Fibroblast of mammary gland (primary cell): ENCODE results near the gene SORCS2.

Source experiments
- DNase-seq: peaks from one replicate; pipeline ENCODE4 v3.0.0-alpha.2; 2010; ENCODE audit warnings: low read depth
- H3K4me3 ChIP-seq: 2 replicates; pipeline ENCODE4 v1.5.1; 2011; ENCODE audit warnings: low read depth, mild to moderate bottlenecking, low read length, moderate library complexity; ENCODE audit not compliant: control insufficient read depth
- TF ChIP-seq, protein P1 (sequence below): conservative IDR thresholded peaks from 2 replicates; pipeline ENCODE4 v1.5.1; 2011; ENCODE audit warnings: low read depth, low read length, inconsistent platforms; ENCODE audit not compliant: control insufficient read depth, insufficient read depth

The SORCS2 gene

DNA sequence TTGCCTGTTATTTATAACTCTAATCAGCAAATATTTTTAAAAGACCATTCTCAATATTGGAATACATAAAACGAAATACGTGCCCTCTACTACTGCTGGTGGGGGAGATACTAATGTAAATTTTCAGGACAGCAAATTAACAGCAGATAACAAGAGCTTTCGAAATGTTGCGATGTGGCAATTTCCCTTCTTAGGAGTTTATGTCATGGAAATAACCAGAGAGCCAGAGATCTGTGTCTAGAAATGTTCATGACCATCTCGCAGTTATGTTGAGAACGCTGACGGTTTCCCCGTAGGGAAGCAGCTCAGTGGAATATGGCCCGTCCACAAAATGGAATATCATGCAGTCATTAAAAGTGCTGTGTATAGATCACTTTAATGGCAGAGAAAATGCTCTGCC, 480.8 kb downstream of the SORCS2 start:
- DNase-seq: no peak
- no peak overlapping the region for H3K4me3 ChIP-seq
- TF ChIP-seq, protein P1, sequence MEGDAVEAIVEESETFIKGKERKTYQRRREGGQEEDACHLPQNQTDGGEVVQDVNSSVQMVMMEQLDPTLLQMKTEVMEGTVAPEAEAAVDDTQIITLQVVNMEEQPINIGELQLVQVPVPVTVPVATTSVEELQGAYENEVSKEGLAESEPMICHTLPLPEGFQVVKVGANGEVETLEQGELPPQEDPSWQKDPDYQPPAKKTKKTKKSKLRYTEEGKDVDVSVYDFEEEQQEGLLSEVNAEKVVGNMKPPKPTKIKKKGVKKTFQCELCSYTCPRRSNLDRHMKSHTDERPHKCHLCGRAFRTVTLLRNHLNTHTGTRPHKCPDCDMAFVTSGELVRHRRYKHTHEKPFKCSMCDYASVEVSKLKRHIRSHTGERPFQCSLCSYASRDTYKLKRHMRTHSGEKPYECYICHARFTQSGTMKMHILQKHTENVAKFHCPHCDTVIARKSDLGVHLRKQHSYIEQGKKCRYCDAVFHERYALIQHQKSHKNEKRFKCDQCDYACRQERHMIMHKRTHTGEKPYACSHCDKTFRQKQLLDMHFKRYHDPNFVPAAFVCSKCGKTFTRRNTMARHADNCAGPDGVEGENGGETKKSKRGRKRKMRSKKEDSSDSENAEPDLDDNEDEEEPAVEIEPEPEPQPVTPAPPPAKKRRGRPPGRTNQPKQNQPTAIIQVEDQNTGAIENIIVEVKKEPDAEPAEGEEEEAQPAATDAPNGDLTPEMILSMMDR: no peak

GRCh38 chr4:7674706-7675105, 482.4 kb downstream of the SORCS2 start:
- DNase-seq: no peak
- H3K4me3 ChIP-seq: no peak overlapping the region
- TF ChIP-seq, protein P1: no peak

- no peak overlapping the region for H3K4me3 ChIP-seq
- no peak for DNase-seq
Observed at GRCh38 chr4:7675136-7675535, 482.8 kb downstream of the SORCS2 start.

DNA sequence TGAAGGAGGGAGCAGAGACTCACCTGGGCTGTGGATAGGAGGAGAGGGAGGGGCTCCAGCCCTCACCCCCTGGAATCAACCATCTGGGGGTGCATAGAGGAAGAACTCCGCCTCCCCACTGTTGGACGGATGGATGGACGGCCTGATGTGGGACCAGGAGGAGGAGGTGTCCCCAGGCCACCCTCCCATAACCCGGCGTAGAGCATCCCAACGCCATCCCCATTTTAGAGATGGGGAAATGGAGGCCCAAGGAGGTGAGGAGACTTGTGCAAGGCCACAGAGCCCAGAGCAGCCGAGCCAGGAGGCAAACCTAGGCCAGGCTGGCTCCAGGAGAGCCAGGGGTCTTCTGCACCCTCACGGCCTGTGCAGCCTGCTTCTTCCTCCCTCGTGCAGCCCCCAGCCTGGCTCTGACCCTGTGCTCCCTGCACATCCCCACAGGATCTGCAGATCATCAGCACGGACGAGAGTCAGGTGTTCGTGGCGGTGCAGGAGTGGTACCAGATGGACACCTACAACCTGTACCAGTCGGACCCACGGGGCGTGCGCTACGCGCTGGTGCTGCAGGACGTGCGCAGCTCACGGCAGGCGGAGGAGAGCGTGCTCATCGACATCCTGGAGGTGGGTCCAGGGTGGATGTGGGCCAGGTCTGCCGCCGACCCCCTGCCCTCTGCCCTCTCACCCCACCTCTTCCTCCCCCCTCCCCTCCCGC, 483.4 kb downstream of the SORCS2 start:
- DNase-seq: no peak
- TF ChIP-seq, protein P1: no peak
- no peak overlapping the region for H3K4me3 ChIP-seq

More at GRCh38 chr4:7675136-7675535, 482.8 kb downstream of the SORCS2 start:
- TF ChIP-seq, protein P1: no peak

GRCh38 chr4:7676398-7676922, 484.1 kb downstream of the SORCS2 start:
- TF ChIP-seq, protein P1: no peak
- DNase-seq: no peak
- no peak overlapping the region for H3K4me3 ChIP-seq

- no peak overlapping the region for H3K4me3 ChIP-seq
- DNase-seq: no peak
- TF ChIP-seq, protein P1: no peak
Observed at GRCh38 chr4:7677086-7677485, 484.7 kb downstream of the SORCS2 start.

GRCh38 chr4:7677799-7678301, 485.5 kb downstream of the SORCS2 start:
- H3K4me3 ChIP-seq: no peak overlapping the region
- DNase-seq: no peak
- TF ChIP-seq, protein P1: no peak
